PC-3 (cell line): ENCODE measurements around the gene RNF126. TPM values are rescaled to one million over a fixed set of nuclear protein-coding genes. Genes with fewer than 3 reads are reported as not detected.

ENCODE experiments used
- ATAC-seq: fragments of 200-7000 bp; cut with Tn5 transposase; 2 replicates; pipeline ENCODE4 v1.9.1; 2020; ENCODE audit warnings: mild to moderate bottlenecking, moderate library complexity
- BruUV-seq: library from RNA; stranded (reverse); fragments of 400-500 nt; replicated peaks from 2 replicates; lab custom pipeline; 2021; lab: Mats Ljungman, UMichigan
- CTCF ChIA-PET: fragments of 300-600 bp; sonication (Branson Sonifier 250); formaldehyde crosslinking; loops from one replicate; lab custom pipeline; 2022; ENCODE audit warnings: antibody characterized with exemption; lab: Charles Lee
- POLR2A ChIA-PET: fragments of 300-600 bp; sonication (Branson Sonifier 250); formaldehyde crosslinking; loops from one replicate; lab custom pipeline; 2022; ENCODE audit warnings: antibody characterized with exemption; ENCODE audit not compliant: unreplicated experiment; lab: Charles Lee
- DNase-seq: peaks from one replicate; pipeline ENCODE4 v3.0.0-alpha.2; 2015
- H2AFZ ChIP-seq: fragments of 300-600 bp; sonication (generic); 2 replicates; pipeline ENCODE4 v1.6.0; 2016; ENCODE audit warnings: antibody characterized with exemption, low read length
- H3F3A ChIP-seq: fragments of 300-600 bp; sonication (generic); one replicate; pipeline ENCODE4 v1.6.0; 2017; ENCODE audit warnings: antibody characterized with exemption, low read length, control low read depth, mild to moderate bottlenecking; ENCODE audit not compliant: unreplicated experiment
- H3K27ac ChIP-seq: fragments of 300-600 bp; sonication (generic); 2 replicates; pipeline ENCODE4 v1.5.1; 2016; ENCODE audit warnings: mild to moderate bottlenecking, low read length
- H3K27me3 ChIP-seq: fragments of 300-600 bp; sonication (generic); 2 replicates; pipeline ENCODE4 v1.6.1; 2016; ENCODE audit warnings: low read length, mixed read lengths
- H3K36me3 ChIP-seq: fragments of 300-600 bp; sonication (generic); 2 replicates; pipeline ENCODE4 v1.6.1; 2016; ENCODE audit warnings: low read depth, mixed run types, low read length, mixed read lengths
- H3K4me1 ChIP-seq: fragments of 300-600 bp; sonication (generic); 2 replicates; pipeline ENCODE4 v1.5.1; 2016; ENCODE audit warnings: low read length; ENCODE audit not compliant: insufficient read depth
- H3K4me2 ChIP-seq: fragments of 300-600 bp; sonication (generic); 2 replicates; pipeline ENCODE4 v1.6.0; 2016; ENCODE audit warnings: low read length
- H3K4me3 ChIP-seq: fragments of 300-600 bp; sonication (generic); 2 replicates; pipeline ENCODE4 v1.5.1; 2016; ENCODE audit warnings: mild to moderate bottlenecking, low read length, mixed read lengths
- H3K79me2 ChIP-seq: fragments of 300-600 bp; sonication (generic); 2 replicates; pipeline ENCODE4 v1.6.1; 2017; ENCODE audit warnings: low read length, mixed read lengths
- H3K9ac ChIP-seq: fragments of 300-600 bp; sonication (generic); 2 replicates; pipeline ENCODE4 v1.6.0; 2016; ENCODE audit warnings: mild to moderate bottlenecking, low read length
- H3K9me2 ChIP-seq: fragments of 300-600 bp; sonication (generic); replicated peaks from 2 replicates; pipeline ENCODE4 v1.6.1; 2016; ENCODE audit warnings: mixed run types, low read length, mixed read lengths
- H3K9me3 ChIP-seq: fragments of 300-600 bp; sonication (generic); 2 replicates; pipeline ENCODE4 v1.6.1; 2016; ENCODE audit warnings: low read length, mixed read lengths
- H4K20me1 ChIP-seq: fragments of 300-600 bp; sonication (generic); 2 replicates; pipeline ENCODE4 v1.6.1; 2016; ENCODE audit warnings: low read length, mixed read lengths
- EZH2 ChIP-seq: fragments of 300-600 bp; sonication (generic); IDR thresholded peaks from one replicate; pipeline ENCODE4 v1.6.1; 2017; ENCODE audit warnings: antibody characterized with exemption, mild to moderate bottlenecking, low read length; ENCODE audit not compliant: unreplicated experiment
- EZH2phosphoT487 ChIP-seq: fragments of 300-600 bp; sonication (generic); IDR thresholded peaks from 2 replicates; pipeline ENCODE4 v1.6.1; 2018; ENCODE audit warnings: mild to moderate bottlenecking, antibody characterized with exemption, low read length, borderline replicate concordance
- intact Hi-C: fragments of 100-400 bp; cut with micrococcal nuclease; formaldehyde crosslinking; loops from 2 replicates; pipeline ENCODE4 v1.9.0; 2023
- total RNA-seq: library from RNA; depleted of rRNA; stranded (reverse); fragments of >200 nt; gene quantifications from 2 replicates; pipeline ENCODE4 v1.2.3, GENCODE V29; 2014
- TF ChIP-seq, protein P1 (sequence below): fragments of 300-600 bp; sonication (generic); conservative IDR thresholded peaks from 2 replicates; pipeline ENCODE4 v1.5.1; 2017; ENCODE audit warnings: antibody characterized with exemption, low read depth, mild to moderate bottlenecking, low read length

The RNF126 gene
- total RNA-seq, 1 experiment from 2014 or later: 86.4 TPM

DNA sequence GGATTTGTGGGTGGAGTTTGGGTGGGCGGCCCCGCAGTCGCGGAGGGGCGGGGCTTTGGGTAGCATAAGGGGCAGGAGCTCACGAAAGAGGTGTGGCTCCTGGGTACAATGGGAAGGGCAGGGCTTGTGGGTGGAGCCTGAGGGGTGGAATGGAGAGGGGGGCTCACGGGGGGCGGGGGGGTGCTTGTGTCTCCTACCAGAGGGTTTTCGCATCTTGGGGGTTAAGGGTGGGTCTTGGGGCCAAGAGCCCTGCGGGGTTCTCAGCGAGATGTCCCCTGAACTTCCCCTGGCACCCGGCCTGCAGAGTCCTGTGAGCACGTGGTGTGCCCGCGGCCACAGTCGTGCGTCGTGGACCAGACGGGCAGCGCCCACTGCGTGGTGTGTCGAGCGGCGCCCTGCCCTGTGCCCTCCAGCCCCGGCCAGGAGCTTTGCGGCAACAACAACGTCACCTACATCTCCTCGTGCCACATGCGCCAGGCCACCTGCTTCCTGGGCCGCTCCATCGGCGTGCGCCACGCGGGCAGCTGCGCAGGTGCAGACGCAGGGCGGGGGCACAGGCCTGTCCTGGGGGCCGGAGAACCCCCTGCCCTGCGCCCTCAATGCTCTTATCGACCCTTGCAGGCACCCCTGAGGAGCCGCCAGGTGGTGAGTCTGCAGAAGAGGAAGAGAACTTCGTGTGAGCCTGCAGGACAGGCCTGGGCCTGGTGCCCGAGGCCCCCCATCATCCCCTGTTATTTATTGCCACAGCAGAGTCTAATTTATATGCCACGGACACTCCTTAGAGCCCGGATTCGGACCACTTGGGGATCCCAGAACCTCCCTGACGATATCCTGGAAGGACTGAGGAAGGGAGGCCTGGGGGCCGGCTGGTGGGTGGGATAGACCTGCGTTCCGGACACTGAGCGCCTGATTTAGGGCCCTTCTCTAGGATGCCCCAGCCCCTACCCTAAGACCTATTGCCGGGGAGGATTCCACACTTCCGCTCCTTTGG is 18.3 kb upstream of the RNF126 start:
- H3K79me2 ChIP-seq: peaks cover 26% of the 10 kb centered on the region
- no peaks in the 10 kb centered on the region for H3K36me3 ChIP-seq
- H3K9me2 ChIP-seq: no peaks in the 10 kb centered on the region
- ChIA-PET POLR2A (interaction anchor here (0.6 kb wide), 2 partner anchors 19 to 110 kb away, joined by 4 to 8 read pairs; no protein-coding TSS in a partner anchor), CTCF (no interaction called here)
- peaks cover 18% of the 10 kb centered on the region for H3K4me1 ChIP-seq
- no peaks in the 10 kb centered on the region for H3F3A ChIP-seq
- no peak overlapping the region; the same call in 1 of the 2 replicates for H3K9ac ChIP-seq
- no peak overlapping the region for H2AFZ ChIP-seq
- ATAC-seq: peak; percentile 33
- TF ChIP-seq EZH2phosphoT487 (no peak), EZH2 (no peak)
- TF ChIP-seq, protein P1, sequence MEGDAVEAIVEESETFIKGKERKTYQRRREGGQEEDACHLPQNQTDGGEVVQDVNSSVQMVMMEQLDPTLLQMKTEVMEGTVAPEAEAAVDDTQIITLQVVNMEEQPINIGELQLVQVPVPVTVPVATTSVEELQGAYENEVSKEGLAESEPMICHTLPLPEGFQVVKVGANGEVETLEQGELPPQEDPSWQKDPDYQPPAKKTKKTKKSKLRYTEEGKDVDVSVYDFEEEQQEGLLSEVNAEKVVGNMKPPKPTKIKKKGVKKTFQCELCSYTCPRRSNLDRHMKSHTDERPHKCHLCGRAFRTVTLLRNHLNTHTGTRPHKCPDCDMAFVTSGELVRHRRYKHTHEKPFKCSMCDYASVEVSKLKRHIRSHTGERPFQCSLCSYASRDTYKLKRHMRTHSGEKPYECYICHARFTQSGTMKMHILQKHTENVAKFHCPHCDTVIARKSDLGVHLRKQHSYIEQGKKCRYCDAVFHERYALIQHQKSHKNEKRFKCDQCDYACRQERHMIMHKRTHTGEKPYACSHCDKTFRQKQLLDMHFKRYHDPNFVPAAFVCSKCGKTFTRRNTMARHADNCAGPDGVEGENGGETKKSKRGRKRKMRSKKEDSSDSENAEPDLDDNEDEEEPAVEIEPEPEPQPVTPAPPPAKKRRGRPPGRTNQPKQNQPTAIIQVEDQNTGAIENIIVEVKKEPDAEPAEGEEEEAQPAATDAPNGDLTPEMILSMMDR: no peak
- no TSS peak for BruUV-seq
- peak overlapping the region; percentile 67; the same call in 1 of the 2 replicates for H3K27ac ChIP-seq
- no peaks in the 10 kb centered on the region for H4K20me1 ChIP-seq
- 0 out of 2 replicates have a peak overlapping the region, but pooled peaks have one; percentile 80 for H3K4me2 ChIP-seq
- no peaks in the 10 kb centered on the region for H3K9me3 ChIP-seq
- intact Hi-C loops: no loop called here
- H3K4me3 ChIP-seq: peak overlapping the region; percentile 54; the same call in 1 of the 2 replicates
- DNase-seq: peak; percentile 86
- no peaks in the 10 kb centered on the region for H3K27me3 ChIP-seq

DNA sequence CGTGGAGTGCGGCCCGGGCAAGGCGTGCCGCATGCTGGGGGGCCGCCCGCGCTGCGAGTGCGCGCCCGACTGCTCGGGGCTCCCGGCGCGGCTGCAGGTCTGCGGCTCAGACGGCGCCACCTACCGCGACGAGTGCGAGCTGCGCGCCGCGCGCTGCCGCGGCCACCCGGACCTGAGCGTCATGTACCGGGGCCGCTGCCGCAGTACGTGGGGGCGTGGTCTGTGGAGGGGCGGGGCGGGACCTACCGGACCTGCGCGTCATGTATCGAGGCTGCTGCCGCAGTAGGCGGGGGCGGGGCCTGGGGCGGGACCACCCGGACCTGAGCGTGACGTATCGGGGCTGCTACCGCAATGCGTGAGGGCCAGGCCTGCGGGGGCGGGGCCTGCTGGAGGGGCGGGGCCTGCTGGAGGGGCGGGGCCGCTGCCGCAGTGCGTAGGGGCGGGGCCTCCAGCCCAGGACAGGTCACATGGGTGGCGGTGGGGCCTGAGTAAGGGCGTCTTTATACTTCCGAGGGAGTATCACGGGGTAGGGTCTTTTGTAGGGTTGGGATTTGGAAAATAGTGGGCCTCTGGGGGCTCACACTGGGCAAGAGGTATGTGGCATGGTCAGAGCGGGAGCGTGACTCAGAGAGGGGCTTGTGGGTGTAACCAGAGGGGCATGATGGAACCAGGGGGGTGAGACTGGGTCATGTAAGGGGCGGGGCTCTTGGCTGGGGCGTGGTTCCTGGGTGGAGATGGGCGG is 17.4 kb upstream of the RNF126 start:
- ChIA-PET POLR2A (interaction anchor here (0.5 to 1.0 kb wide), 4 partner anchors 20 to 109 kb away, joined by 3 to 8 read pairs (median 4); partner anchors contain the start of gene MISP), CTCF (no interaction called here)
- Histone ChIP-seq H3K27ac (peak overlapping the region; percentile 67), H3K4me2 (peak overlapping the region; percentile 80), H4K20me1 (no peaks in the 10 kb centered on the region), H3K27me3 (no peaks in the 10 kb centered on the region), H3K36me3 (no peaks in the 10 kb centered on the region), H3K4me3 (peak overlapping the region; percentile 70), H3F3A (no peaks in the 10 kb centered on the region), H3K9ac (peak overlapping the region; percentile 84), H3K9me3 (no peaks in the 10 kb centered on the region), H3K9me2 (no peaks in the 10 kb centered on the region), H3K4me1 (peaks cover 21% of the 10 kb centered on the region), H2AFZ (peak overlapping the region; percentile 74), H3K79me2 (peaks cover 26% of the 10 kb centered on the region)
- ATAC-seq (peak; percentile 64), DNase-seq (peak; percentile 94)
- TF ChIP-seq EZH2: no peak
- TF ChIP-seq, protein P1: peak; percentile 30; the same call in 1 of the 2 replicates
- TF ChIP-seq EZH2phosphoT487: peak; percentile 56; the same call in 1 of the 2 replicates
- BruUV-seq: no TSS peak
- intact Hi-C loops: no loop called here
